K562 (cell line): ENCODE data around the gene DKC1. TPM values are rescaled to one million over a fixed set of nuclear protein-coding genes. Genes with fewer than 3 reads are reported as not detected.

ENCODE experiments used
- ARID2 ChIP-seq: fragments of 450-650 bp; IDR thresholded peaks from 2 replicates; pipeline ENCODE4 v1.6.1; 2017; ENCODE audit warnings: antibody characterized with exemption, mild to moderate bottlenecking
- CHD1 ChIP-seq: fragments of 200-600 bp; sonication (generic); IDR thresholded peaks from one replicate; pipeline ENCODE4 v1.6.1; 2012; ENCODE audit warnings: mild to moderate bottlenecking, moderate library complexity, low read length, inconsistent platforms
- EP300 ChIP-seq: IDR thresholded peaks from 2 replicates; pipeline ENCODE4 v1.6.1; 2012; ENCODE audit warnings: low read length, improper control_type of control experiment
- FIP1L1 ChIP-seq: fragments of 200-400 bp; formaldehyde crosslinking; IDR thresholded peaks from 2 replicates; pipeline ENCODE4 v1.6.1; 2018; ENCODE audit warnings: mild to moderate bottlenecking, low read depth, low read length; ENCODE audit not compliant: poor library complexity, severe bottlenecking
- HDAC8 ChIP-seq: fragments of 450-650 bp; IDR thresholded peaks from 2 replicates; pipeline ENCODE4 v1.6.1; 2016; ENCODE audit warnings: mild to moderate bottlenecking, missing genetic modification characterization, moderate library complexity, missing compliant biosample characterization
- HMG20B ChIP-seq: fragments of 250-450 bp; sonication (Bioruptor Pico); IDR thresholded peaks from 2 replicates; pipeline ENCODE4 v1.5.0; 2021; ENCODE audit warnings: mild to moderate bottlenecking
- MECOM ChIP-seq: fragments of 250-450 bp; sonication (Bioruptor Pico); IDR thresholded peaks from 2 replicates; pipeline ENCODE4 v1.8.0; 2022; ENCODE audit warnings: inconsistent platforms
- NEUROD1 ChIP-seq: fragments of 150-350 bp; IDR thresholded peaks from 2 replicates; pipeline ENCODE4 v1.6.1; 2014; ENCODE audit warnings: borderline replicate concordance, low read length, low read depth; ENCODE audit not compliant: partially characterized antibody
- NR3C1 ChIP-seq: sonication (generic); formaldehyde crosslinking; IDR thresholded peaks from 2 replicates; pipeline ENCODE4 v1.8.1; 2022; ENCODE audit warnings: missing genetic modification reagents
- RB1 ChIP-seq: fragments of 450-650 bp; IDR thresholded peaks from 2 replicates; pipeline ENCODE4 v1.6.1; 2017; ENCODE audit warnings: low read depth, mild to moderate bottlenecking
- TBP ChIP-seq: optimal IDR thresholded peaks from 2 replicates; pipeline ENCODE3; 2011; ENCODE audit warnings: low read depth, low read length, improper control_type of control experiment
- TCFL5 ChIP-seq: fragments of 250-450 bp; sonication (Bioruptor Pico); conservative IDR thresholded peaks from 2 replicates; pipeline ENCODE4 v1.6.1; 2021; ENCODE audit warnings: mild to moderate bottlenecking, moderate library complexity, matching md5 sums
- XRCC4 ChIP-seq: IDR thresholded peaks from one replicate; pipeline ENCODE4 v1.6.1; 2011; ENCODE audit not compliant: insufficient read depth, insufficient read length; ENCODE audit errors: extremely low read depth
- ZBTB8A ChIP-seq: fragments of 450-650 bp; IDR thresholded peaks from 2 replicates; pipeline ENCODE4 v1.6.1; 2018; ENCODE audit warnings: mild to moderate bottlenecking, moderate library complexity; ENCODE audit not compliant: partially characterized antibody
- ZNF24 ChIP-seq: fragments of 450-650 bp; IDR thresholded peaks from 2 replicates; pipeline ENCODE4 v1.6.1; 2016
- polyA plus RNA-seq, 8 experiments: library from polyadenylated mRNA; depleted of rRNA in 4 of 8; stranded (reverse) in 5 of 8; unstranded in 3 of 8; fragments of >200 nt; fragmentation: Nextera tagmentation in 2 of 8; fragmentation: Illumina TruSeq in 1 of 8; extraction: Ambion mirVana in 2 of 8; extraction: Trizol in 1 of 8; gene quantifications; 2 replicates each; pipeline versions ENCODE4 v1.2.1 to v1.2.3, GENCODE V29; 2011 to 2014; ENCODE audit warnings: inconsistent platforms in 1 of 8, missing spikeins in 1 of 8
- total RNA-seq, 7 experiments: library from RNA; depleted of rRNA in 6 of 7; stranded (reverse); fragments of >200 nt in 6 of 7; fragmentation: Illumina TruSeq in 2 of 7; extraction: Trizol in 2 of 7; gene quantifications; 2 replicates each; pipeline versions ENCODE4 v1.2.1 to v1.2.3, GENCODE V29; 2011 to 2021; ENCODE audit warnings: low replicate concordance in 1 of 7
- TF ChIP-seq, protein P1 (sequence below): fragments of 250-450 bp; sonication (Bioruptor Pico); IDR thresholded peaks from 2 replicates; pipeline ENCODE4 v1.4.0; 2020; ENCODE audit warnings: mild to moderate bottlenecking, moderate library complexity
- TF ChIP-seq, protein P2 (sequence below): fragments of 250-450 bp; sonication (Bioruptor Pico); IDR thresholded peaks from 2 replicates; pipeline ENCODE4 v1.8.0; 2022; ENCODE audit warnings: moderate library complexity, mild to moderate bottlenecking, inconsistent platforms
- TF ChIP-seq, protein P3 (sequence below): IDR thresholded peaks from 3 replicates; pipeline ENCODE4 v1.6.1; 2011; ENCODE audit warnings: borderline replicate concordance, mild to moderate bottlenecking, moderate library complexity; ENCODE audit not compliant: insufficient read length; ENCODE audit errors: extremely low read depth
- TF ChIP-seq, protein P4 (sequence below): fragments of 250-450 bp; sonication (Bioruptor Pico); IDR thresholded peaks from 2 replicates; pipeline ENCODE4 v1.4.0; 2020; ENCODE audit warnings: borderline replicate concordance

DKC1 gene
- total and polyA plus RNA-seq, 9 of the 15 experiments (the other 6 are each of a cell fraction or from before 2014, with no cell fraction given) = 205 to 313 (median 219) TPM

DNA sequence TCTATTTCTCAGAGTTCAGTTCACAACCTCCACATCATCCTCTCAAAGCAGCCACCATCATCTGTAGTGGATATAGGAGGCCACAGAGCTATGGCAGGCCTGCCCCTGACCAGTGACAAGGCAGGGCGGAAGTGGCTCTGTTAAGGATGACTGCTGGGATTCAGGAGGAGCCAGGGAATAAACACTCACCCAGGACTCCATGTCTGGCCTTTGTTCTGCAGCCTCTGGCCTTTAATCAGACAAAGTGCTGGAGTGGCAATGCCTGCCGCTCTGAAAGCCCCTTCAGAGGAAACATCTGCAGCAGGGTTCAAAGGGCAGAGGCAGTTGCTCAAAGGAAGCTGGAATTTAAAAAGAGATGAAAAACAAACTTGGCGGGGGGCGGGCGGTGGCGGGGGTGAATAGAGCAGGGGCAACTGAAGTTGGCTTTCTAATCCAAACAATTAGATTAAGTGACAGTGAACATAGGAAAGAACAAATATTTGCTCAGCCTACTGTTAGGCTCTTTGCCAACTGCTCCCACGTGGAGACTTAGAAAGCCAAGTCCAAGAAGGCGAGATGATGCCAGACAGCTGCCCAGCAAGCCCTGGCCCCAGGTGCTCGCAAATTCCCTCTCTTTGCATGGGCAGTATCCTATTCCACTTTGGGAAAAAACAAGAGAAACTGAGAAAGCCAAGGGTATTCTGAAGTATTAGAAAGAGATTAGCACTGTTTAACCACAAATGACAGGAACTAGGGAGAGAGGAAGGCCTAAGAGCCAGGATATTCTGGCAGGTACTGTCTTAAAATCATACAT, 37.1 kb downstream of the DKC1 start (continued):
- TF ChIP-seq, protein P1, sequence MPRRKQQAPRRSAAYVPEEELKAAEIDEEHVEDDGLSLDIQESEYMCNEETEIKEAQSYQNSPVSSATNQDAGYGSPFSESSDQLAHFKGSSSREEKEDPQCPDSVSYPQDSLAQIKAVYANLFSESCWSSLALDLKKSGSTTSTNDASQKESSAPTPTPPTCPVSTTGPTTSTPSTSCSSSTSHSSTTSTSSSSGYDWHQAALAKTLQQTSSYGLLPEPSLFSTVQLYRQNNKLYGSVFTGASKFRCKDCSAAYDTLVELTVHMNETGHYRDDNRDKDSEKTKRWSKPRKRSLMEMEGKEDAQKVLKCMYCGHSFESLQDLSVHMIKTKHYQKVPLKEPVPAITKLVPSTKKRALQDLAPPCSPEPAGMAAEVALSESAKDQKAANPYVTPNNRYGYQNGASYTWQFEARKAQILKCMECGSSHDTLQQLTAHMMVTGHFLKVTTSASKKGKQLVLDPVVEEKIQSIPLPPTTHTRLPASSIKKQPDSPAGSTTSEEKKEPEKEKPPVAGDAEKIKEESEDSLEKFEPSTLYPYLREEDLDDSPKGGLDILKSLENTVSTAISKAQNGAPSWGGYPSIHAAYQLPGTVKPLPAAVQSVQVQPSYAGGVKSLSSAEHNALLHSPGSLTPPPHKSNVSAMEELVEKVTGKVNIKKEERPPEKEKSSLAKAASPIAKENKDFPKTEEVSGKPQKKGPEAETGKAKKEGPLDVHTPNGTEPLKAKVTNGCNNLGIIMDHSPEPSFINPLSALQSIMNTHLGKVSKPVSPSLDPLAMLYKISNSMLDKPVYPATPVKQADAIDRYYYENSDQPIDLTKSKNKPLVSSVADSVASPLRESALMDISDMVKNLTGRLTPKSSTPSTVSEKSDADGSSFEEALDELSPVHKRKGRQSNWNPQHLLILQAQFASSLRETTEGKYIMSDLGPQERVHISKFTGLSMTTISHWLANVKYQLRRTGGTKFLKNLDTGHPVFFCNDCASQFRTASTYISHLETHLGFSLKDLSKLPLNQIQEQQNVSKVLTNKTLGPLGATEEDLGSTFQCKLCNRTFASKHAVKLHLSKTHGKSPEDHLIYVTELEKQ (CRISPR knock-in tag) = no peak
- TF ChIP-seq ZBTB8A = no peak
- TF ChIP-seq TCFL5 (CRISPR knock-in tag) = no peak
- TF ChIP-seq NR3C1 = no peak
- no peak for TF ChIP-seq HMG20B (CRISPR knock-in tag)
- TF ChIP-seq, protein P2, sequence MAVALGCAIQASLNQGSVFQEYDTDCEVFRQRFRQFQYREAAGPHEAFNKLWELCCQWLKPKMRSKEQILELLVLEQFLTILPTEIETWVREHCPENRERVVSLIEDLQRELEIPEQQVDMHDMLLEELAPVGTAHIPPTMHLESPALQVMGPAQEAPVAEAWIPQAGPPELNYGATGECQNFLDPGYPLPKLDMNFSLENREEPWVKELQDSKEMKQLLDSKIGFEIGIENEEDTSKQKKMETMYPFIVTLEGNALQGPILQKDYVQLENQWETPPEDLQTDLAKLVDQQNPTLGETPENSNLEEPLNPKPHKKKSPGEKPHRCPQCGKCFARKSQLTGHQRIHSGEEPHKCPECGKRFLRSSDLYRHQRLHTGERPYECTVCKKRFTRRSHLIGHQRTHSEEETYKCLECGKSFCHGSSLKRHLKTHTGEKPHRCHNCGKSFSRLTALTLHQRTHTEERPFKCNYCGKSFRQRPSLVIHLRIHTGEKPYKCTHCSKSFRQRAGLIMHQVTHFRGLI (CRISPR knock-in tag) = no peak
- TF ChIP-seq ZNF24 = no peak
- peak; percentile 26 for TF ChIP-seq TBP
- TF ChIP-seq, protein P3, sequence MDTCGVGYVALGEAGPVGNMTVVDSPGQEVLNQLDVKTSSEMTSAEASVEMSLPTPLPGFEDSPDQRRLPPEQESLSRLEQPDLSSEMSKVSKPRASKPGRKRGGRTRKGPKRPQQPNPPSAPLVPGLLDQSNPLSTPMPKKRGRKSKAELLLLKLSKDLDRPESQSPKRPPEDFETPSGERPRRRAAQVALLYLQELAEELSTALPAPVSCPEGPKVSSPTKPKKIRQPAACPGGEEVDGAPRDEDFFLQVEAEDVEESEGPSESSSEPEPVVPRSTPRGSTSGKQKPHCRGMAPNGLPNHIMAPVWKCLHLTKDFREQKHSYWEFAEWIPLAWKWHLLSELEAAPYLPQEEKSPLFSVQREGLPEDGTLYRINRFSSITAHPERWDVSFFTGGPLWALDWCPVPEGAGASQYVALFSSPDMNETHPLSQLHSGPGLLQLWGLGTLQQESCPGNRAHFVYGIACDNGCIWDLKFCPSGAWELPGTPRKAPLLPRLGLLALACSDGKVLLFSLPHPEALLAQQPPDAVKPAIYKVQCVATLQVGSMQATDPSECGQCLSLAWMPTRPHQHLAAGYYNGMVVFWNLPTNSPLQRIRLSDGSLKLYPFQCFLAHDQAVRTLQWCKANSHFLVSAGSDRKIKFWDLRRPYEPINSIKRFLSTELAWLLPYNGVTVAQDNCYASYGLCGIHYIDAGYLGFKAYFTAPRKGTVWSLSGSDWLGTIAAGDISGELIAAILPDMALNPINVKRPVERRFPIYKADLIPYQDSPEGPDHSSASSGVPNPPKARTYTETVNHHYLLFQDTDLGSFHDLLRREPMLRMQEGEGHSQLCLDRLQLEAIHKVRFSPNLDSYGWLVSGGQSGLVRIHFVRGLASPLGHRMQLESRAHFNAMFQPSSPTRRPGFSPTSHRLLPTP = no peak
- no peak for TF ChIP-seq XRCC4
- TF ChIP-seq MECOM (CRISPR knock-in tag) = no peak
- no peak for TF ChIP-seq RB1
- no peak for TF ChIP-seq CHD1
- TF ChIP-seq NEUROD1 = no peak
- TF ChIP-seq, protein P4, sequence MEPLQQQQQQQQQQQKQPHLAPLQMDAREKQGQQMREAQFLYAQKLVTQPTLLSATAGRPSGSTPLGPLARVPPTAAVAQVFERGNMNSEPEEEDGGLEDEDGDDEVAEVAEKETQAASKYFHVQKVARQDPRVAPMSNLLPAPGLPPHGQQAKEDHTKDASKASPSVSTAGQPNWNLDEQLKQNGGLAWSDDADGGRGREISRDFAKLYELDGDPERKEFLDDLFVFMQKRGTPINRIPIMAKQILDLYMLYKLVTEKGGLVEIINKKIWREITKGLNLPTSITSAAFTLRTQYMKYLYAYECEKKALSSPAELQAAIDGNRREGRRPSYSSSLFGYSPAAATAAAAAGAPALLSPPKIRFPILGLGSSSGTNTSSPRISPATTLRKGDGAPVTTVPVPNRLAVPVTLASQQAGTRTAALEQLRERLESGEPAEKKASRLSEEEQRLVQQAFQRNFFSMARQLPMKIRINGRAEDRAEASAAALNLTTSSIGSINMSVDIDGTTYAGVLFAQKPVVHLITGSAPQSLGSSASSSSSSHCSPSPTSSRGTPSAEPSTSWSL = no peak
- TF ChIP-seq EP300 = no peak
- TF ChIP-seq ARID2 = 0 out of 2 replicates have a peak, but pooled peaks have one; percentile 16
- peak; percentile 64; the same call in 1 of the 2 replicates for TF ChIP-seq HDAC8 (tag)
- TF ChIP-seq FIP1L1 = no peak
